CMK (cell line): ENCODE measurements around the gene OPCML.

Source experiments
- DNase-seq: peaks from one replicate; pipeline ENCODE4 v3.0.0-alpha.2; 2010; ENCODE audit warnings: low read depth

The OPCML gene

DNA sequence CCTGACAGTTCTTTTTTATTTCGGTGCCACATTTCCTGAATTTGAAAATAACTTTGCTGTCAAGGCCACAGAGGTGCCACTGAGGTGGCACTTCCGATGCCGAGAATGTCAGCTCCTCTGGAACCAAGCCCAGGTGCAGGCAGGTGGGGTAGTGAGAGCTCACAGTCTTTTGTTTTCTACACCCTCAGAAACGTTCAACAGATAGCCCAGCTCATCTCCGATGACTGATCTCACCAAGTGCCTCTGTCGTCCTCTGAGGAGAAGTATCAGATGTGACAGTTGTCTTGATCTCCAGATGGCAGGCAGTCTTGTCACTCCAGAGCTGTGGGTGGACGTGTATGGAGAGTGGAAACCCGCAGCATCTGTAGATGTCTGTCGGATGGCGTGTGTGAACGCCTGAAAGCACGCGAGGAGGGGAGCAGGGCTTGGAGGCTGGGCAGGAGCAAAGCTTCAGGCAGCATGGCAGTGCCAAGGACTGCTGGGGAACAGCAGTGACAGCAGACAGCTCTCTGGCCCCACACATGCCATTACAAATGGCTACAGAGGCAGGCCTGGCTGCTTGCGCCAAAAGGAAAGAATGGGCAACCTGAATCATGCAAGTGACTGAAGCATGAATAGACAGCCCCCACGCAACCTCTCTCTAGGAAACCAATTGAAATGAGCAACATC, 877.0 kb downstream of the OPCML start:
- DNase-seq = no peak

- no peak for DNase-seq
Observed at GRCh38 chr11:132653237-132653636, 879.1 kb downstream of the OPCML start.

- DNase-seq = no peak
Observed at GRCh38 chr11:132650969-132651720, 881.2 kb downstream of the OPCML start.

- DNase-seq = no peak
Observed at GRCh38 chr11:132649277-132649676, 883.0 kb downstream of the OPCML start.

DNA sequence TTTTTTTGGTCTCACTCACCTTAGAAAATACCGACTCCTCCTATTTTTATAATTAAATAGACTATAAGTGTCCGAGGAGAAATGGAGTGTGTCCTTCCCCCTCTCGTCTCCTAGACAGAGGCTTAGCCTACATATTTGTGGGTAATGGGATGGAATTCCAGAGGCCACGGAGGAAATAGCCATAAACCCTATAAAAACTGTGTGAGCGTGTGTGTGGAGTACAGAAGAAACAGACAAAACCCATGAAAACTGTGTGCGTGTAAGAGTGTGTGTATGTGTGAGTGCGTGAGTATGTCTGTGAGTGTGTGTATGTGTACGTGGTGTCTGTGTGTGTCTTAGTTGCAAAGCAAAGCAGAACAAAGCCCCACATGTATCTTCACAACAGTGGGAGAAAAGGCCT, 883.5 kb downstream of the OPCML start:
- no peak for DNase-seq

DNA sequence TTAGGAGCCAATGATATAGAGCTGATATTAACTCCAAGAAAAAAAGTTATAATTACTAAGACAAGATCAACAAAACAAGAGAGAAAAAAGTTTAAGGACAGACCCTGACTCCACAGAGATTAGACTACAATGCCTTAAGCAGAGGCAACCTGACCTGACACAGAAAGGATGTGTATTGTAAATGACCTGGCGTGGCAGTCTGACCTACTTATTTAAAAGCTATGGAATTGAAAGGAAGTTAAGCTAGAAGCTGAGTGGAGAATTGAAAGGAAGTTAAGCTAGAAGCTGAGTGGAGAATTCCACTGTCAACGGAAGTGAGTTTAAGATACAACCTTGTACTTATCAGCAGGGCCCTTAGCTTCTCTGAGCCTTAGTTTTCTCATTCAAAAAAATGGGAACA, 885.4 kb downstream of the OPCML start:
- DNase-seq = no peak

DNA sequence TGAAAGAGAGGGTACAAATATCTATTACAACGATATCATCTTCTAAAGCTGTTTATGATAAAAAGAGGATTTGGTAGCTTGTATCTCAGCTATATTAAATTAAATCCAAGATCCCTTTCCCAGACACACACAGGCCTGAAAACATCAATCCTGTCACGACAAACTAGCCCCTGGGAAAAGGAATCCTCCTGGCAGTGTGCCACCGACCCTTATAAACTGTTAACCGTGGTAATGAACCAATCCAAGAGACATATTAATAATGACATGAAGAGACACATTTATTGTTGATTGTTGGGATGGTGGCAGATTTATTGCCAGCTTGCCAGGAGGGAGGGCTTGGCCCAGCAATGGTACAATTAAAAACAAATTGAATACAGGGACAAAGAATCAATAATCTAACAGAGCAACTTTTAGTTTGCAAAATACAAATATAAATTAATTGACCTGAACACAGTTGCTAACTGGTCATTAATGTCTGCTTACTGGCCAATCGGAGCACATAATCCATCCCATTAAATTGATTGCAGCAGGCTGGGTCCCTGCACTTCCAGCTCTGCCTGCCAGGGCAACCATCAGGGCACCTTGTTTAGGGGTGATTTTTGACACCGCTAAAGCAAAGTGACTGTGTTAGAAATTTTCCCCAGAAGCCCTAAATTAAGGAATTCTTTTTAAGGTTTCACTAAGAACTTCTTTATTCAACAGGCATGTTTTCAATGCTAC, 887.6 kb downstream of the OPCML start:
- DNase-seq = no peak

DNA sequence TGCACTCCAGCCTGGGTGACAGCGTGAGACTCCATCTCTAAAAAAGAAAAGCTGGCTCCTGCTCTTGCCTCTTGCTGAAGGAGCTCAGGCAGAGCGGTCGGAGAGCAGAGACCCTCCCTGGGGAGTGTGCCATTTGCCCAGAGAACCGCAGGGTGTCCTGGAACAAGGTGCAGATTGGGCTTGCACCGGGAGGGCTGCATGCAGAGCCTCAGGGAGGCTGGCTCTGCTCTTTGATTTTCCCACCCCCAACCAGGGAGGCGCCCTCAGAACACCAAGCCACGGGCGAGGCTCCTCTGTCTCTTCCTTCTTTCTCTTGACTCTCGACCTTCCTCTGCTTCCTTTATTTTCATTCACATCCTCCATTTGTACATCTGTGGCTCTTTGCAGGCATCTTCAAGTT, 889.1 kb downstream of the OPCML start:
- no peak for DNase-seq

DNA sequence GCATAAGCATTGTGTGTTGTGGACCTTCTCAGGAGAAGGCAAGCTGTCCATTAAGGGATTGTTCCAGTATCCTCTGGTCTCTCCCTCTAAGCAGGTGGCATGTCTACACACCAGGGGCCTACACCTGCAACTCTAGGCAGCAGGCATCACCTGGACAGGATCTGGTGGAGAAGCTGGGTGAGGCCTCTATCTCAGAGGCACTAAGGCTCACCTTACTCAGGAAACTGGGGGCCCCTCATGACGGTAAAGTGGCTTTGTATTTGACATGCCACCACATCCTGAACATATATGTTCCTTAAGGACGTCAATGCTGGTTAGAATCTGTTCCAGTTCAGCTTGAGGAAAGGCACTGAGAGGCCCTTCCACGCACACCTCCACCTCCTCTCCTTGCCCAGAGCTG, 891.3 kb downstream of the OPCML start:
- no peak for DNase-seq

DNA sequence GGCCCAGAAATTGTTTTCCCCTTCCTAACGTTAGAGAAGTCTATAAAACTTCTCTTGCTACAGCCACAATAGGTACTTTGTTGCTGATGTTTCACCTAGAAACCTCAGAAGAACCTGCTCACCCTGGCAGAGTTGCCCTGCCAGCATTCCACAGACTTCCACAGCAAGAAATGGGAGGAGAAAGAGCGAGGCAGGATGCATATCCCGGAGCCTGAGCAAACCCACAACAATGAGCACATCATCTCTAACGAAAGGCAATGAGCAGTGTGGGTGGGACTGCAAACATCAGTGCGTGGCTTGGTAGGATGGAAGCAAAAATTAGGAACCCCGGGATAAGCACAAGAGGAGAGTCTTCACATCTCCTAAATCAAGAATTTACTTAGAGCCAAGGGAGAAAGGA, 892.3 kb downstream of the OPCML start:
- no peak for DNase-seq

- DNase-seq = no peak
Observed at GRCh38 chr11:132639403-132639802, 892.9 kb downstream of the OPCML start.

GRCh38 chr11:132638423-132638822, 893.9 kb downstream of the OPCML start:
- DNase-seq = peak; percentile 54

DNA sequence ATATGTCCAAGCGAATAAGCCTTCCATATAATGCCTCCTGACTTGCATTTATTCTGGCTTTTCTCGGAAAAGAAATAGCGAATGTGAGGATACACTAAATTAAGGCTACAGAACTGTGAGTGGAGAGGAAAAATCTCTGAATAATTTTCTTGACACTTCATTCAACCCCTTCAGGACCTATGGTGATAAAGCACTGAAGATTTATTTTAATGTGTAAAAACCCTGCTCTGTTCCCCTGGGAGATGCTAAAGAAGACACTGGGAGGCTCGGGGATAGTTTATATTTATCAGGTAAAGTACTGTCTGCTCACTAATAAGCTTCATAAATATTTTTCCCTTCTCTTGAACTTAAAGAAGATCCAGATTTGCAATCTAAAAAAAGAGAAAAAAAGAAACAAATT, 895.8 kb downstream of the OPCML start:
- DNase-seq = no peak

GRCh38 chr11:132632641-132633124, 899.6 kb downstream of the OPCML start:
- peak; percentile 99 for DNase-seq

DNA sequence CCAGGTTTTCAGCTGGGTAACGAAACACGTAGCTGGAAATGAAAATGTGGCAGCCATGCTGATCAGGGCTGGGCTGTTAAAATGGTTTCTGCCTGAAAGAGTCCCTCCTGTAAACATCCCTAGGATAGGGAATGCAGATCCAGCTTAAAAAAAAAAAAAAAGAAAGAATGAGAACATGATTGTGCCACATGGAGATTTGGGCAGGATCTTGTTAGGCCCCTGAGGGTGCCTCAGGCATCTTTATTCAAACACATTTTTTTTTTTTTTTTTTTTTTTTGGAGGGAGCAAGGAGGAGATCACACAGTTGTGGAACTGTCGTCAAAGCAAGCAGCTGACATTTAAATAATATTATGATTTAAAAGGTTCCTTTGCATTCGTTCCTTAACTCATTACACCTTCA, 900.3 kb downstream of the OPCML start:
- DNase-seq = peak; percentile 24

GRCh38 chr11:132627981-132628380, 904.3 kb downstream of the OPCML start:
- DNase-seq = no peak

DNA sequence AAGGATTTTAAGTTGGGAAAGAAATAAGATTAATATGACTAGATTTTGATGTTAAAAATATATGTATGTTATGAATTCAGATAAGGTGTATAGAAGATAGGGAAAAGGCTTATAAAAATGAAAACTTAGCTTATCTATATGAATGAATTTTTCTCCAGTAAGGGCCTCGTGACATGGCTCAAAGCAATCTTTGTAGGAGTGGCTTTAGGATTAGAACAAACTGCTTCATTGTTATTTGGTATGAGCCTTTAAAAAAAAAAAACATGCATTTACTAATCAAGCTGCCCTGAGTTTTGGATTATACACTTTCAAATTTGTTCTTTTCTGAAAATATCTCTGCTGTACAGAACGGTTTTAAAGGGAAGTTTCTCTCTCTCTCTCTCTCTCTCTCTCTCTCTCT, 905.9 kb downstream of the OPCML start:
- no peak for DNase-seq

DNA sequence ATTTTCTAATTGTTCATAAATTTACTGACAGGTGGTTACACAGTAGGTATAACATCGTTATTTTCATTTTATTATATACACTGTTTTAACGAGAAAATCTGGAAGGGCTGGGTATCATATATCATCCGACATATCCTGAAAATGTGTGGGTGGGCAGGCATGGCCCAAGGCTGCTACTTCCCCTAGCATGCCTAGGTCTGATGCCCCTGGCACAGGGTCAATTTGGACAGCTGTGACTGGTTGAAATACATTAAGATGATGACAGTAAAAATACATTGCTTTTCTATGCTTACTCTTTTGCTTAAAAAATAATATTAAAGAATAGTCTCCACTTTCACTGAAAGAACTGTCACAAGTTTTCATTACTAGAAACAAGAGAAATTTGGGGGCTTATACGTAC, 908.8 kb downstream of the OPCML start:
- DNase-seq = no peak

DNA sequence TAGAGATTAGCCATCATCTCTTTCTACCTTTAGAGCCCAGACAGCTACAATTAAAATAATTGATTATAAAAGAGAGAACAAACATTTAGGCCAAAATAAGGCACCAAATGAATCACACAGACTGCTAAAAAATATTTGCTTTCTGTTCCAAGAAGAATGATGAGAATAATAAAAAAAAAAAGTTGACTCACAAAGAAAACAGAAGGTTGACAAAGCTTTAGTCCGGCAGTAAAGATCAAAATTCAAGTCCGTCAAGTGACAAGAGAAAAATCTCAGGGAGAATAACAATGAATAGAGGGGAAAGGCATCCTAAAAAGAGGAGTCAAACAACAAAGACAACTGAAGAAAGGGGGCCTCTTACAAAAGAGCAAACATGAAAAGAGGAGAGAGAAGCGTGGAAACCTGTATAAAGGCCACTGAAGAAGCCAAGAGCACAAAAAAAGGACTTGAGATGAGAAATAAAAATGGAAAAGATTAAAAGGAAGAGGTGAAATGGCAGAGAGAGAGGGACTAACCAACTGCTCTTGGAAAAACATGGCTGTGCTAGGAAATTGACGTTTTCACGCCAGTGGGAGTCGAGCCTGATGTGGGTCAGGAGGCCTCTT, 910.2 kb downstream of the OPCML start:
- DNase-seq = no peak

- no peak for DNase-seq
Observed at GRCh38 chr11:132620423-132620822, 911.9 kb downstream of the OPCML start.

GRCh38 chr11:132610791-132611190, 921.5 kb downstream of the OPCML start:
- DNase-seq = no peak

DNA sequence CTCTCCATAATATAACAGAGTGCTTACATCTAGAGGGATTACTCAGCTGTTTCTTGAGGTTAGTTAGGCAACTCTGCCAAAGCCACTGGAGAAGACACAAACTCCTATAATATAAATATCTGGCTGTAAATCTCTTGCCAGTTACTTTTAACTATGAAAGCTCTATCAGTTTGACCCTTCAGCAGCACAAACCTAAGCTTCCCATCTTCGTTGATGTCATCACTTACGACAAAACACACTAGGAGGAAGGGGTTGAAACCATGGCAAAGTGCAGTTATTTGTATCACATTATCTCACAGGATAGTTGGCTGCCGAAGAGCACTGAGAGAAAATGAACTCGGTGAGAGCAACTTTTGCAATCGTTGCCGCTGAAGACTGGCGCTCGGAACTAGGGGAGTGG, 922.1 kb downstream of the OPCML start:
- no peak for DNase-seq

DNA sequence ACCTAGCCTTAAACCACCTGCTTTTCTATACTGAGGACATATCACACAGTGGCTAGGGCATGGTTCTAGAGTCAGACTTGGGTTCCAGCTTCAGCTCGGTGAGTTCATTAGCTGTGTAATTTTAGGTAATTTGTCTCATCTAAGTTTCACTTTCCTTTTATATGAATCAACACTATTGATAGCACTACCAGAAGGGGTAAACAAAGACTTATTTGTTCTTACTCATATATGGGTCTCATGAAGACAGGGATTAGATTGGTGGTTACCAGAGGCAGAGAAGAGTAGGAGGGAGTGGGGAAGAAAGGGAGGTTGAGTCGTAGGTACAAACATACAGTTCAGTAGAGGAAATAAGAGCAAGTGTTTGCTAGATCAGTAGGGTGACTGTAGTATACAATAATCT, 924.7 kb downstream of the OPCML start:
- DNase-seq = no peak
